GM19468 (cell line): ENCODE data around the gene OR4B1.
"Not testable (repeated sequence)": the region's sequence is repeated elsewhere in the genome, so short reads cannot be mapped to it uniquely, and the experiment has no call there.

ENCODE experiments used
- ATAC-seq: cut with Tn5 transposase; IDR thresholded peaks from one replicate; pipeline ENCODE4 v1.9.1; 2021; ENCODE audit warnings: mild to moderate bottlenecking, moderate library complexity, moderate number of reproducible peaks; ENCODE audit not compliant: unreplicated experiment; ENCODE audit errors: extremely low read depth

Gene OR4B1, protein sequence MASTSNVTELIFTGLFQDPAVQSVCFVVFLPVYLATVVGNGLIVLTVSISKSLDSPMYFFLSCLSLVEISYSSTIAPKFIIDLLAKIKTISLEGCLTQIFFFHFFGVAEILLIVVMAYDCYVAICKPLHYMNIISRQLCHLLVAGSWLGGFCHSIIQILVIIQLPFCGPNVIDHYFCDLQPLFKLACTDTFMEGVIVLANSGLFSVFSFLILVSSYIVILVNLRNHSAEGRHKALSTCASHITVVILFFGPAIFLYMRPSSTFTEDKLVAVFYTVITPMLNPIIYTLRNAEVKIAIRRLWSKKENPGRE

DNA sequence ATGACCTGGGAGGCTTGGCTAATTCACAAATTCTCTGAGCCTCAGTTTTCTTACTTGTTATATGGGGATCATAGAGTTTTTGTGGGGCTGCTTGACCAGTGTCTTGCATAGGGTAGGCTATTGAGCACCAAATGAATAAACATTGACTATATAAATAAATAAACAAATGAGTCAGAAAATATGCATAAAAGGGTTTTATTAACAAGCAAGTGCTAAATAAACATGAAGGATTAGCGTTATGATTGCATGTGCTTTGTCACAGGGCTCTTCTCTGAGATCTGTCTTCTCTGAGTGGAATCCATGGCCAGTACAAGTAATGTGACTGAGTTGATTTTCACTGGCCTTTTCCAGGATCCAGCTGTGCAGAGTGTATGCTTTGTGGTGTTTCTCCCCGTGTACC, at the start of gene OR4B1:
TSS of gene OR4B1 (plus strand) at position 301 of the 400 bp plus-strand sequence. CDS start at position 301, 0 bp downstream.
- no peak for ATAC-seq

DNA sequence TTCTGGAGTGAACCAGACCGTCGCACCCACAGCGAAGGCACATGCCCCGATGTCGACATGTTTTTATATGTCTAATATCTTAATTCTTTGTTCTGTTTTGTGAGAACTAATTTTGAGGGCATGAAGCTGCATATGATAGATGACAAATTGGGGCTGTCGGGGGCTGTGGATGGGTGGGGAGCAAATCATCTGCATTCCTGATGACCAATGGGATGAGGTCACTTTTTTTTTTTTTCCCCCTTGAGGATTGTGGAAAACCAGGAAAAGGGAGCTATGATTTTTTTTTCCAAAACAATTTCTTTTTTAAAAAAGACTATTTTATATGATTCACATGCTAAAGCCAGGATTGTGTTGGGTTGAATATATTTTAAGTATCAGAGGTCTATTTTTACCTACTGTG, 49.2 kb upstream of the OR4B1 start:
- ATAC-seq: no peak

DNA sequence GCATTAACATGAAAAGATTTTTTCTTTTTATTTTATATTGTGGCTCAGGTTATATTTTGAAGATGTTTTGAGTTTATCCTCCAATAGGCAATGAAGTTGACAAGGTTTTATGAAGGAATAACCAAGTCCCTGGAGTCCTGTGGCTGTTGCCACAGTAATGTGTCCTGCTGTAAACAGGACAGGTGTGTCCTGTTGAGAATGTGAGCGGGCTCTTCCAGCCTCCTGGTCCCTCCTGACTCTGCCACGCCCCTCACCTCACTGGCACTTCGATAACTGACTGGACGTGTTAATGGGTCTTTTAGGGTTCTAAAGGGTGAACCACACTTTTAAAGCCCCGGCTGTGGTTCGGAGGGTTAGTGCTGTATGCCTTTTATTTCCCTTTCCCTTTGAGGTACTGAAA, 47.8 kb upstream of the OR4B1 start:
- ATAC-seq: no peak

DNA sequence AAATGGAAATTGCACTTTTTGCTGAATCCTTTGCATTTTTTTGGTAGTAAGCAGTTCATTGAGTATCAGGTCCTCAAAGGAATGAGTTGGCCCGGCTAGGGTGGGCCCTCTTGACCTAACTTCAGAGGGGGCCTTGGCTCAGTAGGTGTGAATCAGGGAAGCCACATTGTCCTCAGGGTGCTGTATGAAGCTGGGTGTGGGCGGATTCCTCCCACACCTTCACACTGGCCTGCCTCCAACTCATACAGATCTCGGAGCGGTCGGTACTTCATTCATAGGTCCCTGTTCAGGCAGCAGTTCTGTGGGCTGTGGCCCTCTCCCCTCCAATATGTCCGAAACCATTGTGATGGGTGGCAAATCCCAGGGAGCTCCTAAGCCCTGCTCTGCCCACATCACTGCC, 47.4 kb upstream of the OR4B1 start:
- ATAC-seq: no peak

DNA sequence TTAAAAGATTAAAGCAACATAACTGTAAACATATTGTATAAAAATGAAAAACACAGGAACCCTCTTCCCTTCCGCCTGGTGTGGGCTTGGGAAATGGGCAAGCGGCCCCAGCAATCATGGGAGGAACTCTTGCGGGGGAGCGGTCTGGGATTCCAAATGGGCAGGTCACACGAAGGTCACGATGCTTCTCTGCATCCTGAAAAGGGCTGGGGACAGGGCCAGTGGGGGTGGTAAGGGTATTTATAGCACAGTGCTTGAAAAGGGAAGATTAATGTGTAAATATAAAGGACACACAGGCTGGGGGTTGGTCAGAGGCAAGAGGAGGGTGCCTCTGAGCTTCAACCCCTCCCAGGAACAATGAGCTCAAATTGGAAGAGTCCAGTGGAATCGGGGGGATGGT, 46.9 kb upstream of the OR4B1 start:
- ATAC-seq: no peak

DNA sequence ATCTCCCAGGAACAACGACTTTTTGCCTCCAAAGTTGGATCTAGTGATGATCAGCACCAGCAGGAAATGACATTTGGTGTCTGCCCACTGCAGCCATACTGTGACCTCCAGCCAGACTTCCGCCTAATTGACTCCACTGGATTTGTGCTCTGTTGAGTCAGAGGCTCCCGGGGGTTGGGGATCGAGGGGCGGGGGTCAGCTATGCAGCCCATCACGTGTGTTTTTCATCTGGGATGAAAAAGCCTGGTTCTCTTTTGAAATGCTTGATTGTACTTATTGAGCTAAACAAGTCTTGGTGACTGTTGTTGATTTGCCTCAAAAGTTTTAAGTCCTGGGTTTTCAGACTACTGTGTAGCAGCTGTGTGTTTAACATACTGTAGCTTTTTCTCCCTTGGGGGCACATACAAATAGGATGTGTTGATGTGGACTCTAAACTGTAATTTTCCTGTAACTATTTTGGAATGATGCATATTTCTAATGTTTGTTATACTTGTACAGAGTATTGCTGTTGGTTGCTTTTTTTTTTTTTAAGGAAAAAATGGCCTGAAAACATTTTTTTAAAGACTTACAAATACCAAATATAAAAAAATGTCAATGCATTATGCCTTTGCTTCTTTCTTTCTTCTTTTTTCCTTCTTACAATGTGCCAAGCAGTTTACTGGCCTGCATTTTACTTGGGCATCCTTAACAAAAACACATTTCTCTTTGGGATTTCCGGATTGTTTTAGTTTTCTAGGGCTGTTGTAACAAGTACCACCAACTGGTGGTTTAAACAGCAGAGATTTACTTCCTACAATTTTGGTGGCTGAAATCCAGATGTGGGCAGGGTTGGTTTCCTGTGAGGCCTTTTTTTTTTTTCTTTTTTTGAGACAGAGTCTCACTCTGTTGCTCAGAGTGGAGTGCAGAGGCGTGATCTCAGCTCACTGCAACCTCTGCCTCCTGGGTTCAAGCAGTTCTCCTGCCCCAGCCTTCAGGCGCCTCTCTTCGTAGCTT, 46.1 kb upstream of the OR4B1 start:
- no peak for ATAC-seq

DNA sequence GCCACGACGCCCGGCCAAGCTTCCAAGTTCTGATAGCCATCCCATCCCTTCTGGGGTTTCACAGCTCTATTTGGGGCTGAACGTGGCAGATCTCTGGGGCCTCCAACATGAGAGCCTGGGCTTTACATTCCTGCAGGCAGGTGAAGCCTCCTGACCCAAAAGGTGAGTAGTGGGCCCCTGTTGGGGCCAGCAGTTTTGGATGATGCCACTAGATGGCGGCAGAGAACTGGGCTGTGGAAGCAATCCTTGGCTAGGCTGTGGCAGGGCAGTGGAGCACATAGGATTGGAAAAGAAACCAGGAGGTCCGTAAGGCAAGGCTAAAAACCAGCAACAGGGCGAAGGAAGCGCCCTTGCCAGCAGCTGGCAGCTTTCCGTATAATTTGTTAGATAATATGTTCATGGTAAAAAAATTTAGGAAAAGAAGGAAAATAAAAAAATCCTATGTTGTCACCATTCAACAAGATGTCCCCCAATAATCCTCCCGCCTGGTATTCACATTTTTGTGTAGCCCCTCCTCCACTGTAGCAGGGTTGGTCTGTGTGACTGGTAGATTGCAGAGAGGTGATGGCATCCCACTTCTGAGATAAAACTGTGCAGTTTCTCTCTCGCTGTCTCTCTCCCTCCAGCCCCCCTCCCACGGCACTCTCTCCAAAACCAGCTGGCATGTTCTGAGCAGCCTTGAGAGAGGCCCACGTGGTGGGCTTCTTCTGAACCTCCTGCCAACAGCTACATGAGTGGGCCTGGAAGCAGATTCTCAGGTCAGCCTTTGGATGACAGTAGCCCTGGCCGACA, 43.6 kb upstream of the OR4B1 start:
- no peak for ATAC-seq

DNA sequence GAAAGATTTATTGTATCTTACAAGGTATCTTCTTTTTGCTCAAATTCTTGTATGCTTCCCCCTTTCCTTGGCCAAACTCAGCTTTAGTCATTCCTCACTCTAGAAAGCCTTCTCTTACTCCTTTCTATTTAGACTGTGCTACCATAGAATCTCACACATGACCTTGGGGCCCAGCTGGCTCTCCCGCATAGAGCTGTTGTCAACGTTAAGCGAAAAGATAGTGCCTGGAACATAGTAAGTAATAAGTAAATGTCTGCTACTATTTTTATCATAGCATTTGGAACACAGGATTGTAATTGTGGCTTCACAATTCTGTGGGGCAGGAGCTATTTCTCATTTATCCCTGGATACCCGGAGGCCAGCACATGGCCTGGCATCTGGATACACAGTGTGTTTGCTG, 38.9 kb upstream of the OR4B1 start:
- no peak for ATAC-seq

DNA sequence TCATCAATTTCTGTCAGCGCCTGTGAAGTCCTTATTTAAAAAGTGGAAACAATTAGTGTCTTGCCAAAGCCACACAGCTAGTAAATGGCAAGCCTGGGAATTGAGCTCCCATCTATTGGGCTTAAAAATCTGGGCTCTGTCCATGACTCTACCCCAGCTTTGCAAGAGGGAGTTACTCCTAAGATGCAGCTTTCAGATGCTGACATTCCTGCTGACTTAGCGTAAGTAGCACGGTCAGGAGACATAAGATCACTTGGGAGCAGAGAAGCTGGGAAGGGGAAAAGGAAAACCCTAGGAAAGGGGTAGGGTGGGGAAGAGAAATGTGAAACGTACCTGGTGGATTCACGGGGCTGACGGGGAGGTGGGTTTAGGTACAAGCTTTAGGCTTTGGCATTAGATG, 36.0 kb upstream of the OR4B1 start:
- no peak for ATAC-seq

DNA sequence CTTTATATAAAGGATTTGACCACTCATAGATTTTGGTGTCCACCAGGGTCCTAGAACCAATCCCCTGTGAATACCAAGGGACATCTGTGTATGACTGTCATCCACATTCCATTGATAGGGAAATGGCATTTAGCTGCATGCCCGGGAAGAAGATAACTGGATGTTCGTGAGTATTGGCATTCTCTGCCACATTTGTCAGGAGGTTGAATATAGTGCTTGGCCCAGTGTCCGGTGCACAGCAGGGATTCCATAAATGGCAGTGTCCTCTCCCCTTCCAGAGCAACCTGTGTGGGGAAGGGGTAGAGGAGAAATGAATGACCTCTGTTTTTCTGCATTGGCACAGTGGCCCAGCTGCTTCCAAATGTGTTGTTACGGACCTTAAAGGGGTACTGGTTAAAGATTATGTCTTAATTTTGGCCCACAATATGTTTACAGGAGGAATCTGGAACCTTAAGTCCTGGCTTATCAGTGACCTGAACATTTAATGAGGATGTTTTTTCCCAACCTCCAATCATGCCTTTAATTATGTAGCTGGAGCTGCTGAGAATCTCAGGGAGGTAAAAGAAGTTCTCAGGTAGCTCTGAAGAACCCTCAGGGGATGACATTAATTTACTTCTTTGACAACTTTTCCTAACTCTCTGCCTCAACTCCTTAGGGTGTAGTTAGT, 33.6 kb upstream of the OR4B1 start:
- no peak for ATAC-seq

DNA sequence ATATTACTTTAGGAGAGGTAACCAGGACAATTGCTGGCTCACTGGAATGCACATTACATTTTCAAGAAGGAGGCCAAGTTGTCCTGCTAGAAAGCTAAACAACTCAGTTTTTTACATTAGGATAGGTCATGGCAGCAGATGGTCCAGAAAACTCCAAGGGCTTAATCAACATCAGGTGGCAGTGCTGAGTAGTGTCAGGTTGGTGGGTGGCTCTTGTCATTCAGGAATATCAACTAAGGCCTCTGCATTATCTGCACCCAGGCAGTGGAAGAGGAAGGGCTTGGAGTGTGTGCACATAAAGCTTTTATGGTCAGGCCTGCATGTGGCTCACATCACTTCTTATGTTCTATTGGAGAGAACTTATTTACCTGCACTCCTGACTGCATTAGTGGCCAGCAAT, 32.2 kb upstream of the OR4B1 start:
- no peak for ATAC-seq

DNA sequence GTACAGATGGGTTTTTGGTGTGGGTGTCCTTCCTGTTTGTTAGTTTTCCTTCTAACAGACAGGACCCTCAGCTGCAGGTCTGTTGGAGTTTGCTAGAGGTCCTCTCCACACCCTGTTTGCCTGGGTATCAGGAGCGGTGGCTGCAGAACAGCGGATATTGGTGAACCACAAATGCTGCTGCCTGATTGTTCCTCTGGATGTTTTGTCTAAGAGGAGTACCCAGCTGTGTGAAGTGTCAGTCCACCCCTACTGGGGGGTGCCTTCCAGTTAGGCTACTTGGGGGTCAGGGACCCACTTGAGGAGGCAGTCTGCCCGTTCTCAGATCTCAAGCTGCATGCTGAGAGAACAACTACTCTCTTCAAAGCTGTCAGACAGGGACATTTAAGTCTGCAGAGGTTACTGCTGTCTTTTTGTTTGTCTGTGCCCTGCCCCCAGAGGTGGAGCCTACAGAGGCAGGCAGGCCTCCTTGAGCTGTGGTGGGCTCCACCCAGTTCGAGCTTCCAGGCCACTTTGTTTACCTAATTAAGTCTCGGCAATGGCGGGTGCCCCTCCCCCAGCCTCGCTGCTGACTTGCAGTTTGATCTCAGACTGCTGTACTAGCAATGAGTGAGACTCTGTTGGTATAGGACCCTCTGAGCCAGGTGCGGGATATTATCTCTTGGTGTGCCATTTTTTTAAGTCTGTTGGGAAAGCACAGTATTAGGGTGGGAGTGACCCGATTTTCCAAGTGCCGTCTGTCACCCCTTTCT, 25.5 kb upstream of the OR4B1 start:
- not testable (repeated sequence) for ATAC-seq

DNA sequence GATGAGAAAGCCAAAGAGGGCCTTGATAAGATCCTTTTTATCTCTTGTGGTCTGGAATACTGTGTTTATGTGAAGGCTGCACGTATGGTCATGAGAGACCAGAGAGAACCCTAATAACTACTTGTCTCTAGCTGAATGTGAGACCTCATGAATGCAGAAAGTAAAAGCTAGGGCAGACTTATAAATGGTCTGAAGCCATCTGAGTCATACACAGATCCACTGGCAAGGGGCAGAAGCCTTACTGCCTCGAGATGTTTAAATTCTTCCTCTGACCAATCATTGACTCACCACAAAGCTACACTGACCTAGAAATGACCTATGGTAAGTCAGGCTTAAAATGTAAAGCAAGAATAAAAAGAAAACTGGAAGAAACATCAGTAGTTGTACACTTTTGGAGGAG, 22.7 kb upstream of the OR4B1 start:
- ATAC-seq: no peak

DNA sequence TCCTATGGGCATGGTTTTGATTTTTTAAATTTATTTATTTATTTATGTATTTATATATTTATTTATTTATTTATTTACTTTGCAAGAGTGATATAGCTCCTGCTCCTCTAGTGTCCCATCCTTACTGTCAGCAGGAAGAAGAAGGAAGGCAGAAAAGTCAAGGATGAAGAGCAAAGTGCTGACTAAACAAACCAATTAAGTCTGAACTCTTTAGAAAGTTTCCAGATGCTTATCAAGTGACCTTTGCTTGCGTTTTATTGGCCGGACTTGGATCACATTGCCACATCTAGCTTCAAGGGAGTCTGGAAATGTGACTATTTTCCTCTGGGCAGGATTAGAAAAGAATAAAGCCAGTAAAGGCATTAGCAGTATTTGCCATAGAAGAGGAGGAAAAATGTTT, 8.7 kb upstream of the OR4B1 start:
- no peak for ATAC-seq

DNA sequence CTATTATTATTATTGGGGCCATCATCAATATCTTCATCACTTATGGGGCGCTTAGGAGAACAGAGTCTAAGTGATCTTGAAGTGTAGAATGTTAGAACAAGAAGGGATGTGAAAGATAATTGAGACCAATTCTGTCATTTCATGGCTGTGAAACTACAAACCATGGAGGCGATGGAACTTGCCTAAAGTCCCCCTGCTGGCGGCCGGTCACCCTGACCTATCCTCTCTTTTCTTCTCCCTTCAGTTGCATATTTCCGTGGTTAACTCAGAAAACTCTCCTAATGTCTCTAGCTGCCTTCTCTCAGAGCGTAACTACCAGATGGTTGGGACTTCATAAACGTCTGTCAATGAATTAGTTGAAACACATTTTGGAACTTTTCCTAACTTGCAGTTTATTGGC, 6.6 kb upstream of the OR4B1 start:
- no peak for ATAC-seq

DNA sequence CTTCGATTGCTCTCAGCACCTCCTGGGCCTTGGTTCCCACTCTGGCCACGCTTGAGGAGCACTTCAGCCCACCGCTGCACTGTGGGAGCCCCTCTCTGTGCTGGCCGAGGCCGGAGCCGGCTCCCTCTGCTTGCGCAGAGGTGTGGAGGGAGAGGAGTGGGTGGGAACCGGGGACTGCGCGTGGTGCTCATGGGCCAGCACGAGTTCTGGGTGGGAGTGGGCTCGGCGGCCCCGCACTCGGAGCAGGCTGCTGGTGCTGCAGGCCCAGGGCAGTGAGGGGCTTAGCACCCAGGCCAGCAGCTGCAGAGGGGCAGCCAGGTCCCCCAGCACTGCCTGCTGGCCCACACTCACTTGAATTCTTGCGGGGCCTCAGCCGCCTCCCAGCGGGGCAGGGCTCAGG, 12.2 kb downstream of the OR4B1 start:
- no peak for ATAC-seq

DNA sequence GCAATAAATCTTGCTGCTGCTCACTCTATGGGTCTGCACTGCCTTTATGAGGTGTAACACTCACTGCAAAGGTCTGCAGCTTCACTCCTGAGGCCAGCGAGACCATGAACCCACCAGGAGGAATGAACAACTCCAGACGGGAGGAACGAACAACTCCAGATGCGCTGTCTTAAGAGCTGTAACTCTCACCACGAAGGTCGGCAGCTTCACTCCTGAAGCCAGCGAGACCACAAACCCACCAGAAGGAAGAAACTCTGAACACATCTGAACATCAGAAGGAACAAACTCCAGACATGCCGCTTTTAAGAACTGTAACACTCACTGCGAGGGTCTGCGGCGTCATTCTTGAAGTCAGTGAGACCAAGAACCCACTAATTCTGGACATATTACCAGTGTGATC, 13.4 kb downstream of the OR4B1 start:
- ATAC-seq: not testable (repeated sequence)

DNA sequence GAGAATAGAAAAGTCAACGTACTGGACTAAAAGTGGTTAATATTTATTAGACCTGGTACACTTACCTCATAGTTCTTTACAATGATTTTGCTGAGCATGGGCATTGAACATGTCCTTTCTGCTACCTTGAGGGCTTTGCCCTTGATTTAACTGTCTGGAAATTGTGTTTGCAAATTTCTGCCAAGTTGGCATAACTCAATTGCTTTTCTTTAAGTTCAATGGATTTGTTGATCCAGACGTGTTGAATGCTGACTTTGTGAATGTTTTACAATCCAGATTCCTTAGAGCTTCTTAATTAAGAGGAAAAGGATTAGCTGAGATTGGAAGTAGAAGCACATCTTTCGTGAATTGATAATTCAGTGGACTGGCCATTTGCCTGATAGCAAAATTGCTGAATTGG, 21.1 kb downstream of the OR4B1 start:
- ATAC-seq: no peak

DNA sequence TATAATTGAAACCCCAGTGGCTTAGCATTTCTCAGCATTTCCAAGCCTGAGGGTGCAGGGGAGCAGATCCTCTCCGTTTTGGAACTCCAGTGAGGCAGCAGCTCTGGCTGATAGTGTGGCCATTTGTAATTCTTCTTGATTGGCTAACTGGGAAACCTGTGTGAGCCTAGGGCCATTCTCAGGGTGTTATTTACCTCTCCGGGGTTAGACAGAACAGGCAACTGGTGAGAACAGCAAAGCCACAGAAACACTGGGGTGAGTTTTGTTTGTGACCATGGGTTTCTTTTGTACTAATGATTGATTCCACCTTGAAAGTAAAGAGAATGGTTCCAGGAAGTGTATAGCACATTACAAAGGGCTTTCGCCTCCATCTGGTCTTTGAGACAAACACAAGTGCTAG, 25.9 kb downstream of the OR4B1 start:
- ATAC-seq: no peak
